Measurements from ENCODE around the gene PTTG1. TPM values are rescaled to one million over a fixed set of nuclear protein-coding genes. Genes with fewer than 3 reads are reported as not detected.

The PTTG1 gene
- total and polyA plus RNA-seq, 2 of the 4 experiments (the other 2 are of a cell fraction) = 98.6 to 118 TPM

- Histone ChIP-seq H3K9me1 (ENCODE audit: insufficient read depth, low read length) (no peaks in the 10 kb centered on the region), H4K91ac (ENCODE audit: insufficient read depth, low read depth, low read length) (no peak overlapping the region), H3K9ac (ENCODE audit: low read depth, low read length) (no peak overlapping the region), H3K18ac (ENCODE audit: low read depth, low read length) (no peak overlapping the region), H3K4me3 (ENCODE audit: insufficient read depth, low read depth, low read length) (no peak overlapping the region), H2AK9ac (replicated peaks; ENCODE audit: low read depth, low read length, poor library complexity) (no peak overlapping the region), H3K14ac (replicated peaks; ENCODE audit: low read depth, low read length) (no peak overlapping the region), H4K5ac (ENCODE audit: low read depth, low read length) (no peak overlapping the region), H3K4me1 (ENCODE audit: control insufficient read depth, insufficient read depth, low read length) (peaks cover 4% of the 10 kb centered on the region), H3K4me2 (ENCODE audit: low read depth, low read length) (no peak overlapping the region), H2AFZ (replicated peaks; ENCODE audit: low read length, poor library complexity) (no peak overlapping the region), H3K4ac (ENCODE audit: low read depth, low read length) (no peak overlapping the region), H4K20me1 (ENCODE audit: insufficient read depth, low read length) (no peaks in the 10 kb centered on the region), H2BK120ac (ENCODE audit: low read depth, low read length) (no peak overlapping the region), H4K8ac (ENCODE audit: low read depth in 2 of 2, low read length in 2 of 2) (no peak overlapping the region), H3K9me3 (ENCODE audit: control insufficient read depth, insufficient read depth, low read length) (no peaks in the 10 kb centered on the region), H2BK5ac (ENCODE audit: low read depth, low read length, poor library complexity, severe bottlenecking) (no peak overlapping the region), H3K56ac (ENCODE audit: extremely low read depth, insufficient read depth, low read length) (no peak overlapping the region), H3K23ac (ENCODE audit: low read depth, low read length) (no peak overlapping the region), H2AK5ac (ENCODE audit: low read depth, low read length) (no peak overlapping the region), H3K27ac (ENCODE audit: insufficient read depth, low read length) (no peak overlapping the region), H3K79me1 (ENCODE audit: low read depth in 1 of 2, low read length in 2 of 2) (no peaks in the 10 kb centered on the region), H2BK15ac (ENCODE audit: low read depth, low read length) (no peak overlapping the region), H3K36me3 (ENCODE audit: control insufficient read depth, insufficient read depth, low read length) (no peaks in the 10 kb centered on the region), H3K27me3 (ENCODE audit: control insufficient read depth, insufficient read depth, low read length) (peaks cover 14% of the 10 kb centered on the region), H2BK20ac (ENCODE audit: low read depth, low read length) (no peak overlapping the region)
- dilution Hi-C loops (cut with HindIII; ENCODE audit: low sequenced_read_pairs, unreplicated experiment) = no loop called here
- in situ Hi-C loops (cut with MboI; ENCODE audit: low sequenced_read_pairs) = no loop called here
- TF ChIP-seq CTCF (conservative IDR thresholded peaks at IDR 0.05; ENCODE audit: low read depth, low read length) = no peak
- no peak for TF ChIP-seq USF2 (IDR thresholded peaks at IDR 0.05; ENCODE audit: low read depth, low read length)
- TF ChIP-seq RFX5 (IDR thresholded peaks at IDR 0.05; ENCODE audit: low read depth, low read length) = no peak
- no peak for TF ChIP-seq MAFK (IDR thresholded peaks at IDR 0.05; ENCODE audit: low read depth, low read length)
- TF ChIP-seq BHLHE40 (IDR thresholded peaks at IDR 0.05; ENCODE audit: low read depth, low read length) = no peak
- TF ChIP-seq MXI1 (IDR thresholded peaks at IDR 0.05; ENCODE audit: borderline replicate concordance, low read depth, low read length) = no peak
- CTCF ChIA-PET = no interaction called here
- intact Hi-C loops (cut with micrococcal nuclease) = no loop called here
- POLR2A ChIA-PET (ENCODE audit: unreplicated experiment) = no interaction called here
- no TSS peak for BruUV-seq (replicated peaks)
- DNase-seq (no peak), ATAC-seq (ENCODE audit: low read depth) (no peak)
- WGBS, 2 experiments (ENCODE audit: extremely low coverage in 2 of 2, insufficient read length in 1 of 2) = no CpG with 5 or more reads among the region's 5 CpGs
Measured at GRCh38 chr5:160457252-160457651, 35.6 kb downstream of the PTTG1 start.

Measured in IMR-90 (cell line).